ENCODE results near the gene HPX. TPM values are rescaled to one million over a fixed set of nuclear protein-coding genes. Genes with fewer than 3 reads are reported as not detected.
A peak's percentile ranks its signal among the peaks of the same experiment; 100 is the strongest.

HPX gene
- total and polyA plus RNA-seq, 4 donors: 2,251 to 9,224 (median 5,760) TPM

GRCh38 chr11:6406370-6406769 lies 34.4 kb downstream of the HPX start:
- no peak for DNase-seq (ENCODE audit: low spot score)
- TF ChIP-seq FOXA2 (IDR thresholded peaks at IDR 0.05) (no peak), HNF4A (conservative IDR thresholded peaks at IDR 0.05) (peak; percentile 43 to 64)
- no peak overlapping the region for H3K27ac ChIP-seq (ENCODE audit: low read depth in 1 of 2, low read length in 2 of 2)
- H3K9me3 ChIP-seq (ENCODE audit: control insufficient read depth in 4 of 4, low read length in 3 of 4): no peaks in the 10 kb centered on the region
- peaks cover 0 to 4% (median 0%) of the 10 kb centered on the region in 4 donors for H3K4me1 ChIP-seq (ENCODE audit: control insufficient read depth in 4 of 4, insufficient read depth in 4 of 4, low read length in 3 of 4)
- H3K9ac ChIP-seq (ENCODE audit: low read depth in 1 of 2, low read length in 2 of 2): no peak overlapping the region
- no peaks in the 10 kb centered on the region for H3K27me3 ChIP-seq (ENCODE audit: control insufficient read depth in 4 of 4, insufficient read depth in 4 of 4, low read length in 3 of 4)
- H3K4me3 ChIP-seq (ENCODE audit: low read depth in 1 of 3, low read length in 3 of 3): no peak overlapping the region
- whole genome bisulfite sequencing: 23% methylated on average over 2 of the region's 2 CpGs
- H3K36me3 ChIP-seq (ENCODE audit: control insufficient read depth in 4 of 4, insufficient read depth in 3 of 4, low read depth in 1 of 4, low read length in 3 of 4): peaks cover 0 to 6% (median 0%) of the 10 kb centered on the region in 4 donors

- H3K4me1 ChIP-seq (ENCODE audit: control insufficient read depth in 4 of 4, insufficient read depth in 4 of 4, low read length in 3 of 4): peaks cover 0 to 4% (median 0%) of the 10 kb centered on the region in 4 donors
- no peak for DNase-seq (ENCODE audit: low spot score)
- H3K36me3 ChIP-seq (ENCODE audit: control insufficient read depth in 4 of 4, insufficient read depth in 3 of 4, low read depth in 1 of 4, low read length in 3 of 4): peaks cover 0 to 6% (median 0%) of the 10 kb centered on the region in 4 donors
- no peaks in the 10 kb centered on the region for H3K27me3 ChIP-seq (ENCODE audit: control insufficient read depth in 4 of 4, insufficient read depth in 4 of 4, low read length in 3 of 4)
- no peak overlapping the region for H3K9ac ChIP-seq (ENCODE audit: low read depth in 1 of 2, low read length in 2 of 2)
- no peak overlapping the region for H3K4me3 ChIP-seq (ENCODE audit: low read depth in 1 of 3, low read length in 3 of 3)
- TF ChIP-seq HNF4A (conservative IDR thresholded peaks at IDR 0.05) (no peak), EGR1 (IDR thresholded peaks at IDR 0.05; ENCODE audit: low read depth in 2 of 2) (no peak), SP1 (IDR thresholded peaks at IDR 0.05) (no peak), RXRA (IDR thresholded peaks at IDR 0.05) (no peak), GABPA (IDR thresholded peaks at IDR 0.05 in 1 of 2, conservative IDR thresholded peaks at IDR 0.05 in 1 of 2) (no peak), RAD21 (IDR thresholded peaks at IDR 0.05) (no peak), FOXA2 (IDR thresholded peaks at IDR 0.05) (no peak), NR2F2 (IDR thresholded peaks at IDR 0.05) (no peak), HNF4G (IDR thresholded peaks at IDR 0.05) (no peak), TAF1 (conservative IDR thresholded peaks at IDR 0.05) (no peak), ATF3 (IDR thresholded peaks at IDR 0.05) (no peak)
- WGBS: 97% methylated on average over 6 of the region's 6 CpGs
- no peak overlapping the region for H3K27ac ChIP-seq (ENCODE audit: low read depth in 1 of 2, low read length in 2 of 2)
- no peaks in the 10 kb centered on the region for H3K9me3 ChIP-seq (ENCODE audit: control insufficient read depth in 4 of 4, low read length in 3 of 4)
Observed at GRCh38 chr11:6405846-6406245, 34.9 kb downstream of the HPX start.

- Histone ChIP-seq H3K4me1 (ENCODE audit: control insufficient read depth in 4 of 4, insufficient read depth in 4 of 4, low read length in 3 of 4) (peaks cover 0 to 4% (median 0%) of the 10 kb centered on the region in 4 donors), H3K4me3 (ENCODE audit: low read depth in 1 of 3, low read length in 3 of 3) (no peak overlapping the region), H3K9ac (ENCODE audit: low read depth in 1 of 2, low read length in 2 of 2) (no peak overlapping the region), H3K27ac (ENCODE audit: low read depth in 1 of 2, low read length in 2 of 2) (no peak overlapping the region), H3K27me3 (ENCODE audit: control insufficient read depth in 4 of 4, insufficient read depth in 4 of 4, low read length in 3 of 4) (no peaks in the 10 kb centered on the region), H3K9me3 (ENCODE audit: control insufficient read depth in 4 of 4, low read length in 3 of 4) (no peaks in the 10 kb centered on the region), H3K36me3 (ENCODE audit: control insufficient read depth in 4 of 4, insufficient read depth in 3 of 4, low read depth in 1 of 4, low read length in 3 of 4) (peaks cover 0 to under 1% (median 0%) of the 10 kb centered on the region in 4 donors)
- no peak for TF ChIP-seq FOXA1 (IDR thresholded peaks at IDR 0.05)
- TF ChIP-seq RAD21 (IDR thresholded peaks at IDR 0.05): no peak
- TF ChIP-seq JUND (IDR thresholded peaks at IDR 0.05): no peak
- TF ChIP-seq TAF1 (conservative IDR thresholded peaks at IDR 0.05): no peak
- no peak for TF ChIP-seq SP1 (IDR thresholded peaks at IDR 0.05)
- no peak for TF ChIP-seq ATF3 (IDR thresholded peaks at IDR 0.05)
- no peak for TF ChIP-seq HNF4G (IDR thresholded peaks at IDR 0.05)
- TF ChIP-seq RXRA (IDR thresholded peaks at IDR 0.05): no peak
- no peak for TF ChIP-seq FOXA2 (IDR thresholded peaks at IDR 0.05)
- no peak for TF ChIP-seq GABPA (IDR thresholded peaks at IDR 0.05 in 1 of 2, conservative IDR thresholded peaks at IDR 0.05 in 1 of 2)
- TF ChIP-seq EGR1 (IDR thresholded peaks at IDR 0.05; ENCODE audit: low read depth in 2 of 2): no peak
- 92% methylated on average over 13 of the region's 13 CpGs for WGBS
- DNase-seq (ENCODE audit: low spot score): no peak
Observed at GRCh38 chr11:6405052-6405667, 35.6 kb downstream of the HPX start.

Data from liver (tissue), 9 donors.